ENCODE measurements around the gene LRRC27. TPM values are rescaled to one million over a fixed set of nuclear protein-coding genes. Genes with fewer than 3 reads are reported as not detected.

The LRRC27 gene
- total and polyA plus RNA-seq, 8 donors = 11.7 to 35.1 (median 28.3) TPM

- Histone ChIP-seq H3K27me3 (no peaks in the 10 kb centered on the region), H3K9me3 (no peaks in the 10 kb centered on the region), H3K4me3 (peak overlapping the region; percentile 92 to 95), H3K27ac (peak overlapping the region; percentile 82 to 88), H3K4me1 (peaks cover 31 to 71% of the 10 kb centered on the region in 2 donors), H3K36me3 (no peaks in the 10 kb centered on the region)
- DNase-seq = no peak
- TF ChIP-seq CTCF (IDR thresholded peaks at IDR 0.05) = no peak
- peak; percentile 3 for ATAC-seq
- intact Hi-C loops (cut with DNase I) = no loop called here
Observed at GRCh38 chr10:132332433-132332754, 401 bp downstream of the LRRC27 start.

- Histone ChIP-seq H3K27ac (peak overlapping the region in 1 of 2 donors; percentile 88), H3K36me3 (no peaks in the 10 kb centered on the region), H3K27me3 (no peaks in the 10 kb centered on the region), H3K4me1 (peaks cover 31 to 68% of the 10 kb centered on the region in 2 donors), H3K4me3 (no peak overlapping the region), H3K9me3 (no peaks in the 10 kb centered on the region)
- ATAC-seq (no peak), DNase-seq (peak in 1 of 4 donors; percentile 27)
- intact Hi-C loops (cut with DNase I) = no loop called here
- TF ChIP-seq CTCF (IDR thresholded peaks at IDR 0.05) = no peak
Observed at GRCh38 chr10:132333386-132333785, 1.4 kb downstream of the LRRC27 start.

GRCh38 chr10:132334631-132335188, 2.7 kb downstream of the LRRC27 start:
- Histone ChIP-seq H3K4me3 (peak overlapping the region in 1 of 2 donors; percentile 18), H3K27ac (peak overlapping the region; percentile 28 to 79), H3K4me1 (peaks cover 28 to 55% of the 10 kb centered on the region in 2 donors), H3K27me3 (no peaks in the 10 kb centered on the region), H3K36me3 (no peaks in the 10 kb centered on the region), H3K9me3 (no peaks in the 10 kb centered on the region)
- intact Hi-C loops (cut with DNase I) = no loop called here
- DNase-seq = no peak
- ATAC-seq = no peak
- TF ChIP-seq CTCF (IDR thresholded peaks at IDR 0.05) = no peak

- no peaks in the 10 kb centered on the region for H3K9me3 ChIP-seq
- intact Hi-C loops (cut with DNase I) = no loop called here
- H3K36me3 ChIP-seq = no peaks in the 10 kb centered on the region
- H3K27me3 ChIP-seq = no peaks in the 10 kb centered on the region
- DNase-seq = peak in 2 of 4 donors; percentile 86 to 88
- peaks cover 23 to 48% of the 10 kb centered on the region in 2 donors for H3K4me1 ChIP-seq
- ATAC-seq = peak; percentile 73
- no peak for TF ChIP-seq CTCF (IDR thresholded peaks at IDR 0.05)
- peak overlapping the region in 1 of 2 donors; percentile 36 for H3K4me3 ChIP-seq
- H3K27ac ChIP-seq = peak overlapping the region; percentile 72 to 79
Observed at GRCh38 chr10:132335189-132336063, 3.4 kb downstream of the LRRC27 start.

GRCh38 chr10:132336064-132336746, 4.2 kb downstream of the LRRC27 start:
- Histone ChIP-seq H3K4me3 (peak overlapping the region in 1 of 2 donors; percentile 36), H3K4me1 (peaks cover 18 to 40% of the 10 kb centered on the region in 2 donors), H3K36me3 (no peaks in the 10 kb centered on the region), H3K27ac (peak overlapping the region; percentile 72 to 79), H3K9me3 (no peaks in the 10 kb centered on the region), H3K27me3 (no peaks in the 10 kb centered on the region)
- intact Hi-C loops (cut with DNase I) = no loop called here
- TF ChIP-seq CTCF (IDR thresholded peaks at IDR 0.05) = no peak
- no peak for ATAC-seq
- DNase-seq = peak in 1 of 4 donors; percentile 21

All from left lung (tissue), 10 donors.